Measurements from ENCODE around the gene WFS1. TPM values are rescaled to one million over a fixed set of nuclear protein-coding genes. Genes with fewer than 3 reads are reported as not detected.

WFS1 gene
- total RNA-seq, 4 donors from 2014 or later, result 95.7 to 137 (median 101) TPM

DNA sequence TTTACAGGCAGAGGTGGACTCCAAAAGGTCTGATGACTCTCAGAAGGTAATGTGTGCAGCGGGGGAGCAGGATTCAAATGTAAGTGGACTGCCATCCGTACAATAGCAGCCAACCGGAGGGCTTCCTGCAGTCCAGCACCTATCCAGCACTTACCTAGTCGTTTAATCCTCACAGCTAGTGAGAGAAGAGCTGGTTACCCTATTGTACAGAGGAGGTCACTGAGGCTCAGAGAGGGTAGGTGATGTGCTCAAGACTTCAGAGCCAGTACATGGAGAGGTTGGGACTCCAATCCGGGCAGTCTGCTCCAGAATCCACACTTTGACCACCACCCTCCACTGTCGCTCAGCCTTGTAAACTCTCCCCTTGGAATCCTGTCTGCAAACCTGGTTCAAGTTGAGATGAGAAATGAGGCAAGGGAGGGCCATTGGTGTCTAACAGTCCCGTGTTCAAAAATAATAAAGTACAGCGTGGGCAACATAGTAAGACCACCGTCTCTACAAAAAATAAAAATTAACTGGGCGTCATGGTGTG lies 46.8 kb upstream of the WFS1 start:
- no peak overlapping the region for H3K27ac ChIP-seq
- no peak for ATAC-seq
- WGBS, 2 donors (ENCODE audit: low coverage in 1 of 2), result 52 to 60% methylated on average over 5 to 6 of the region's 10 CpGs
- peaks cover 0 to 14% (median 0%) of the 10 kb centered on the region in 3 donors for H3K9me3 ChIP-seq
- H3K36me3 ChIP-seq, result no peaks in the 10 kb centered on the region
- no peak for TF ChIP-seq EP300 (IDR thresholded peaks at IDR 0.05)
- no peak overlapping the region for H3K4me3 ChIP-seq
- H3K27me3 ChIP-seq, result peaks cover 85% of the 10 kb centered on the region
- H3K4me1 ChIP-seq, result peaks cover 0 to 11% (median 3%) of the 10 kb centered on the region in 3 donors

- Histone ChIP-seq H3K27me3 (peaks cover 92% of the 10 kb centered on the region), H3K9me3 (peaks cover 0 to 14% (median 0%) of the 10 kb centered on the region in 3 donors), H3K36me3 (no peaks in the 10 kb centered on the region), H3K27ac (no peak overlapping the region), H3K4me3 (no peak overlapping the region), H3K4me1 (peaks cover 0 to 11% (median 3%) of the 10 kb centered on the region in 3 donors)
- no peak for TF ChIP-seq EP300 (IDR thresholded peaks at IDR 0.05)
- no peak for TF ChIP-seq CTCF (IDR thresholded peaks at IDR 0.05)
- TF ChIP-seq POLR2AphosphoS5 (IDR thresholded peaks at IDR 0.05), result no peak
- no peak for TF ChIP-seq POLR2A (IDR thresholded peaks at IDR 0.05)
- no peak for ATAC-seq
- 75% methylated on average over 3 of the region's 3 CpGs; no CpG with 5 or more reads in 1 of the 2 donors for WGBS, 2 donors (ENCODE audit: low coverage in 1 of 2)
These were observed 44.9 kb upstream of the WFS1 start for GRCh38 chr4:6224735-6225134.

DNA sequence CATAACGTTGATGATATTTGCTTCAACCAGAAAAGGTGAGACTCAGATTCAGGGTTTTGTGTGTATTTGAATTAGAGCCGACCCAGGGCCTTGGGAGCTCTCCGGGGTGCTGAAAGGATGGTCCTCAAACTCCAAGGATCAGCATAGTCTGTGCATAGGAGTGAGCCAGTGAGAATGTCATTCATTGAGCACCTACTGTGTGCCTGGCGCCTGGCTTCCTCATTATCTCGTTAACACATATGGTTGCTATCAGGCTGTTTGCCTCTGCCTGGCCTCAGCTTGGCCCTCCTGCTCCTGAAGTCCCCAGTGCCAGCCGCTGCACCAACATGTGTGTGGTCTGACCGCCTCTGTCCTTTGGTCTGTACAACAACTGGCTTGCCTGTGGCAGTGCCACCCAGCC lies 44.2 kb upstream of the WFS1 start:
- H3K27ac ChIP-seq, result no peak overlapping the region
- TF ChIP-seq POLR2A (IDR thresholded peaks at IDR 0.05), result no peak
- TF ChIP-seq POLR2AphosphoS5 (IDR thresholded peaks at IDR 0.05), result no peak
- no peak for TF ChIP-seq EP300 (IDR thresholded peaks at IDR 0.05)
- no peak for TF ChIP-seq CTCF (IDR thresholded peaks at IDR 0.05)
- H3K27me3 ChIP-seq, result peaks cover 92% of the 10 kb centered on the region
- peaks cover 0 to 14% (median 0%) of the 10 kb centered on the region in 3 donors for H3K9me3 ChIP-seq
- WGBS, 2 donors (ENCODE audit: low coverage in 1 of 2), result 60% methylated on average over 3 of the region's 7 CpGs; no CpG with 5 or more reads in 1 of the 2 donors
- H3K4me3 ChIP-seq, result no peak overlapping the region
- H3K36me3 ChIP-seq, result no peaks in the 10 kb centered on the region
- H3K4me1 ChIP-seq, result peaks cover 0 to 11% (median 3%) of the 10 kb centered on the region in 3 donors
- ATAC-seq, result no peak

DNA sequence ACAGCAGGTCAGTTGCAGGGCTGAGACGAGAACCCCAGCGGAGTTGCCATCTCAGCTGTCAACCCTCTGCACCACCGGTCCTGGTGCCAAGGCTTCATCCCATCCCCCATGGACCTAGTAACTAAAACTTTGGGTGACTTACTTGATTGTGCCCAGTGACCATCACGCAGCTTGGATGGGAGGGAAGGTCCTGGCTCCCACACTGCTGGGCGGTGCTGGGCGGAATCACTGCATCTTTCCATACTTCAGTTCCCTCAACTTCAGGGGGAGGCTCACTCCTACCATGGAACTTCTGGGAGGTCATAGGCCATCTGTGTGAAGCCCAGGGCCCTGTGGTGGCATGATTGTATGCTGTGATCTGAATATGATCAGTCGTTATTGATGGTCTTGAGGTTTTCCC lies 43.1 kb upstream of the WFS1 start:
- peaks cover 0 to 8% (median 3%) of the 10 kb centered on the region in 3 donors for H3K4me1 ChIP-seq
- no peaks in the 10 kb centered on the region for H3K36me3 ChIP-seq
- peaks cover 0 to 14% (median 0%) of the 10 kb centered on the region in 3 donors for H3K9me3 ChIP-seq
- ATAC-seq, result no peak
- TF ChIP-seq EP300 (IDR thresholded peaks at IDR 0.05) (no peak), POLR2AphosphoS5 (IDR thresholded peaks at IDR 0.05) (no peak), POLR2A (IDR thresholded peaks at IDR 0.05) (no peak), CTCF (IDR thresholded peaks at IDR 0.05) (no peak)
- H3K4me3 ChIP-seq, result no peak overlapping the region
- H3K27me3 ChIP-seq, result peaks cover 82% of the 10 kb centered on the region
- WGBS, 2 donors (ENCODE audit: low coverage in 1 of 2), result no CpG with 5 or more reads among the region's 7 CpGs
- H3K27ac ChIP-seq, result no peak overlapping the region

GRCh38 chr4:6227412-6228157 lies 42.1 kb upstream of the WFS1 start:
- H3K27ac ChIP-seq, result no peak overlapping the region
- no peaks in the 10 kb centered on the region for H3K36me3 ChIP-seq
- H3K4me1 ChIP-seq, result no peaks in the 10 kb centered on the region
- TF ChIP-seq CTCF (IDR thresholded peaks at IDR 0.05) (no peak), EP300 (IDR thresholded peaks at IDR 0.05) (no peak), POLR2AphosphoS5 (IDR thresholded peaks at IDR 0.05) (no peak), POLR2A (IDR thresholded peaks at IDR 0.05) (no peak)
- peaks cover 0 to 5% (median 0%) of the 10 kb centered on the region in 3 donors for H3K9me3 ChIP-seq
- 65 to 79% methylated on average over 5 to 6 of the region's 12 CpGs for WGBS, 2 donors (ENCODE audit: low coverage in 1 of 2)
- no peak for ATAC-seq
- peaks cover 71% of the 10 kb centered on the region for H3K27me3 ChIP-seq
- no peak overlapping the region for H3K4me3 ChIP-seq
